ENCODE measurements around the gene ANKRD42. TPM values are rescaled to one million over a fixed set of nuclear protein-coding genes. Genes with fewer than 3 reads are reported as not detected.

Gene ANKRD42
- total and polyA plus RNA-seq, 9 of the 15 experiments (the other 6 are each of a cell fraction or from before 2014, with no cell fraction given), result 2.8 to 9.1 (median 6.1) TPM

DNA sequence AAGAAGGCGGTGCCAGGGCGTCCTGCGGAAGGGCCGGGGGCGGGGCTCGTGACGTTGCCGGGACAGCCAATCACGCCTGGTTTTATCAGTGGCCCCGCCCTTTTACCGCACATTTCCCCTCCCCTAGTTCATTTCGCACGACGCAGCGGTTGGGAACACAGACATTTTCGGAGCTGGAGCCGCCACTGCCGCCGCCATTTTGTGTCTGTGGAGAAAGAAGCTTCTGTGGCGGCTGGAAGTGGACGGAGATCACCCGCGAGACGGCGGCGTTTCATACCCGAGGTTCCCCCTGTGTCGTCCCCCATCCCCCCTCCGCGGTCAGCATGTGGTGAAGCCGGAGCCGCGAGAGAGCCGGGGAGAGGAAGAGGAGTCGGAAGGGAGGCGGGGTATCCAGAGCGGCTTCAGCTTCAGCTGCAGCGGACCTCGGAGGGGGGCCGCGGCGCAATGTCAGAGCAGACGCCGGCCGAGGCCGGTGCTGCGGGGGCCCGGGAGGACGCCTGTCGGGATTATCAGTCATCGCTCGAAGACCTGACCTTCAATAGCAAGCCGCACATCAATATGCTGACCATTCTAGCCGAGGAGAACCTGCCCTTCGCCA is 36.4 kb upstream of the ANKRD42 start, which contains the start of gene PCF11 (continued):
- TF ChIP-seq ZBTB8A (IDR thresholded peaks at IDR 0.05; ENCODE audit: partially characterized antibody), result no peak
- no peak for TF ChIP-seq MAFK (IDR thresholded peaks at IDR 0.05; ENCODE audit: low read length)
- TF ChIP-seq DPF2 (IDR thresholded peaks at IDR 0.05), result no peak
- TF ChIP-seq MTA1 (IDR thresholded peaks at IDR 0.05; ENCODE audit: borderline replicate concordance), result no peak
- 0 out of 4 replicates have a peak, but pooled peaks of 1 of the 2 experiments have one; percentile 12 for TF ChIP-seq FOXA3 (CRISPR knock-in tag; conservative IDR thresholded peaks at IDR 0.05 in 1 of 2, IDR thresholded peaks at IDR 0.05 in 1 of 2)
- TF ChIP-seq, protein P1, sequence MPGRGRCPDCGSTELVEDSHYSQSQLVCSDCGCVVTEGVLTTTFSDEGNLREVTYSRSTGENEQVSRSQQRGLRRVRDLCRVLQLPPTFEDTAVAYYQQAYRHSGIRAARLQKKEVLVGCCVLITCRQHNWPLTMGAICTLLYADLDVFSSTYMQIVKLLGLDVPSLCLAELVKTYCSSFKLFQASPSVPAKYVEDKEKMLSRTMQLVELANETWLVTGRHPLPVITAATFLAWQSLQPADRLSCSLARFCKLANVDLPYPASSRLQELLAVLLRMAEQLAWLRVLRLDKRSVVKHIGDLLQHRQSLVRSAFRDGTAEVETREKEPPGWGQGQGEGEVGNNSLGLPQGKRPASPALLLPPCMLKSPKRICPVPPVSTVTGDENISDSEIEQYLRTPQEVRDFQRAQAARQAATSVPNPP (IDR thresholded peaks at IDR 0.05; ENCODE audit: borderline replicate concordance, insufficient read depth, insufficient read length), result no peak
- TF ChIP-seq, protein P2, sequence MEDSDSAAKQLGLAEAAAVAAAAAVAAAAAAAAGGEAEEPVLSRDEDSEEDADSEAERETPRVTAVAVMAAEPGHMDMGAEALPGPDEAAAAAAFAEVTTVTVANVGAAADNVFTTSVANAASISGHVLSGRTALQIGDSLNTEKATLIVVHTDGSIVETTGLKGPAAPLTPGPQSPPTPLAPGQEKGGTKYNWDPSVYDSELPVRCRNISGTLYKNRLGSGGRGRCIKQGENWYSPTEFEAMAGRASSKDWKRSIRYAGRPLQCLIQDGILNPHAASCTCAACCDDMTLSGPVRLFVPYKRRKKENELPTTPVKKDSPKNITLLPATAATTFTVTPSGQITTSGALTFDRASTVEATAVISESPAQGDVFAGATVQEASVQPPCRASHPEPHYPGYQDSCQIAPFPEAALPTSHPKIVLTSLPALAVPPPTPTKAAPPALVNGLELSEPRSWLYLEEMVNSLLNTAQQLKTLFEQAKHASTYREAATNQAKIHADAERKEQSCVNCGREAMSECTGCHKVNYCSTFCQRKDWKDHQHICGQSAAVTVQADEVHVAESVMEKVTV (CRISPR knock-in tag; IDR thresholded peaks at IDR 0.05), result peak; percentile 43; the same call in 1 of the 2 replicates
- no peak for TF ChIP-seq SMARCA4 (IDR thresholded peaks at IDR 0.05)
- no peak for TF ChIP-seq MXI1 (IDR thresholded peaks at IDR 0.05; ENCODE audit: low read depth, low read length)
- TF ChIP-seq GABPA (tag; conservative IDR thresholded peaks at IDR 0.05; ENCODE audit: low read depth), result no peak; the same call in none of the 2 replicates
- no peak for TF ChIP-seq ZFP30 (CRISPR knock-in tag; IDR thresholded peaks at IDR 0.05; ENCODE audit: borderline replicate concordance)
- TF ChIP-seq, protein P3, sequence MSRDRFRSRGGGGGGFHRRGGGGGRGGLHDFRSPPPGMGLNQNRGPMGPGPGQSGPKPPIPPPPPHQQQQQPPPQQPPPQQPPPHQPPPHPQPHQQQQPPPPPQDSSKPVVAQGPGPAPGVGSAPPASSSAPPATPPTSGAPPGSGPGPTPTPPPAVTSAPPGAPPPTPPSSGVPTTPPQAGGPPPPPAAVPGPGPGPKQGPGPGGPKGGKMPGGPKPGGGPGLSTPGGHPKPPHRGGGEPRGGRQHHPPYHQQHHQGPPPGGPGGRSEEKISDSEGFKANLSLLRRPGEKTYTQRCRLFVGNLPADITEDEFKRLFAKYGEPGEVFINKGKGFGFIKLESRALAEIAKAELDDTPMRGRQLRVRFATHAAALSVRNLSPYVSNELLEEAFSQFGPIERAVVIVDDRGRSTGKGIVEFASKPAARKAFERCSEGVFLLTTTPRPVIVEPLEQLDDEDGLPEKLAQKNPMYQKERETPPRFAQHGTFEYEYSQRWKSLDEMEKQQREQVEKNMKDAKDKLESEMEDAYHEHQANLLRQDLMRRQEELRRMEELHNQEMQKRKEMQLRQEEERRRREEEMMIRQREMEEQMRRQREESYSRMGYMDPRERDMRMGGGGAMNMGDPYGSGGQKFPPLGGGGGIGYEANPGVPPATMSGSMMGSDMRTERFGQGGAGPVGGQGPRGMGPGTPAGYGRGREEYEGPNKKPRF (IDR thresholded peaks at IDR 0.05; ENCODE audit: low read depth, low read length), result no peak
- no peak for TF ChIP-seq NBN (IDR thresholded peaks at IDR 0.05; ENCODE audit: low read depth)
- TF ChIP-seq RBM15 (IDR thresholded peaks at IDR 0.05; ENCODE audit: insufficient read depth, low read length), result no peak
- TF ChIP-seq SLC30A9 (CRISPR knock-in tag; IDR thresholded peaks at IDR 0.05), result no peak
- no peak for TF ChIP-seq CBX5 (IDR thresholded peaks at IDR 0.05; ENCODE audit: borderline replicate concordance, low read depth)
- no peak for TF ChIP-seq GATAD2A (IDR thresholded peaks at IDR 0.05)
- TF ChIP-seq HDAC6 (IDR thresholded peaks at IDR 0.05; ENCODE audit: low read depth, low read length), result no peak
- TF ChIP-seq, protein P4, sequence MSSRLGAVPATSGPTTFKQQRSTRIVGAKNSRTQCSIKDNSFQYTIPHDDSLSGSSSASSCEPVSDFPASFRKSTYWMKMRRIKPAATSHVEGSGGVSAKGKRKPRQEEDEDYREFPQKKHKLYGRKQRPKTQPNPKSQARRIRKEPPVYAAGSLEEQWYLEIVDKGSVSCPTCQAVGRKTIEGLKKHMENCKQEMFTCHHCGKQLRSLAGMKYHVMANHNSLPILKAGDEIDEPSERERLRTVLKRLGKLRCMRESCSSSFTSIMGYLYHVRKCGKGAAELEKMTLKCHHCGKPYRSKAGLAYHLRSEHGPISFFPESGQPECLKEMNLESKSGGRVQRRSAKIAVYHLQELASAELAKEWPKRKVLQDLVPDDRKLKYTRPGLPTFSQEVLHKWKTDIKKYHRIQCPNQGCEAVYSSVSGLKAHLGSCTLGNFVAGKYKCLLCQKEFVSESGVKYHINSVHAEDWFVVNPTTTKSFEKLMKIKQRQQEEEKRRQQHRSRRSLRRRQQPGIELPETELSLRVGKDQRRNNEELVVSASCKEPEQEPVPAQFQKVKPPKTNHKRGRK (tag; IDR thresholded peaks at IDR 0.05), result no peak
- TF ChIP-seq ZNF699 (CRISPR knock-in tag; IDR thresholded peaks at IDR 0.05; ENCODE audit: insufficient replicate concordance), result no peak
- TF ChIP-seq ZNF445 (CRISPR knock-in tag; IDR thresholded peaks at IDR 0.05; ENCODE audit: low read depth), result no peak
